Omental fat pad (tissue), 4 donors: ENCODE measurements around the gene APOLD1. TPM values are rescaled to one million over a fixed set of nuclear protein-coding genes. Genes with fewer than 3 reads are reported as not detected.

Experiments
- ATAC-seq: fragments of 150-250 bp; one replicate; pipeline ENCODE4 v1.9.1; 2016; ENCODE audit warnings: mild to moderate bottlenecking, moderate library complexity; ENCODE audit not compliant: low FRiP score
- DNase-seq: peaks from one replicate; pipeline ENCODE4 v3.0.0-alpha.2; 2019; ENCODE audit warnings: low spot score
- total RNA-seq, 4 donors: library from RNA; depleted of rRNA; stranded (reverse); fragments of >200 nt; gene quantifications; one replicate each; pipeline ENCODE4 v1.1.0, GENCODE V29; 2016
- TF ChIP-seq, protein P1 (sequence below), 3 donors: fragments of 450-650 bp; IDR thresholded peaks; one replicate each; pipeline ENCODE4 v1.5.1; 2016 to 2017; ENCODE audit warnings: antibody characterized with exemption in 3 of 3, mild to moderate bottlenecking in 3 of 3, moderate library complexity in 2 of 3

Gene APOLD1
- total RNA-seq, 4 donors from 2014 or later: 96.4 to 336 (median 119) TPM

- TF ChIP-seq, protein P1, sequence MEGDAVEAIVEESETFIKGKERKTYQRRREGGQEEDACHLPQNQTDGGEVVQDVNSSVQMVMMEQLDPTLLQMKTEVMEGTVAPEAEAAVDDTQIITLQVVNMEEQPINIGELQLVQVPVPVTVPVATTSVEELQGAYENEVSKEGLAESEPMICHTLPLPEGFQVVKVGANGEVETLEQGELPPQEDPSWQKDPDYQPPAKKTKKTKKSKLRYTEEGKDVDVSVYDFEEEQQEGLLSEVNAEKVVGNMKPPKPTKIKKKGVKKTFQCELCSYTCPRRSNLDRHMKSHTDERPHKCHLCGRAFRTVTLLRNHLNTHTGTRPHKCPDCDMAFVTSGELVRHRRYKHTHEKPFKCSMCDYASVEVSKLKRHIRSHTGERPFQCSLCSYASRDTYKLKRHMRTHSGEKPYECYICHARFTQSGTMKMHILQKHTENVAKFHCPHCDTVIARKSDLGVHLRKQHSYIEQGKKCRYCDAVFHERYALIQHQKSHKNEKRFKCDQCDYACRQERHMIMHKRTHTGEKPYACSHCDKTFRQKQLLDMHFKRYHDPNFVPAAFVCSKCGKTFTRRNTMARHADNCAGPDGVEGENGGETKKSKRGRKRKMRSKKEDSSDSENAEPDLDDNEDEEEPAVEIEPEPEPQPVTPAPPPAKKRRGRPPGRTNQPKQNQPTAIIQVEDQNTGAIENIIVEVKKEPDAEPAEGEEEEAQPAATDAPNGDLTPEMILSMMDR (IDR thresholded peaks at IDR 0.05): no peak
- ATAC-seq (peak; percentile 10), DNase-seq (no peak)
These were observed 869 bp downstream of the APOLD1 start for GRCh38 chr12:12786351-12786705.

DNA sequence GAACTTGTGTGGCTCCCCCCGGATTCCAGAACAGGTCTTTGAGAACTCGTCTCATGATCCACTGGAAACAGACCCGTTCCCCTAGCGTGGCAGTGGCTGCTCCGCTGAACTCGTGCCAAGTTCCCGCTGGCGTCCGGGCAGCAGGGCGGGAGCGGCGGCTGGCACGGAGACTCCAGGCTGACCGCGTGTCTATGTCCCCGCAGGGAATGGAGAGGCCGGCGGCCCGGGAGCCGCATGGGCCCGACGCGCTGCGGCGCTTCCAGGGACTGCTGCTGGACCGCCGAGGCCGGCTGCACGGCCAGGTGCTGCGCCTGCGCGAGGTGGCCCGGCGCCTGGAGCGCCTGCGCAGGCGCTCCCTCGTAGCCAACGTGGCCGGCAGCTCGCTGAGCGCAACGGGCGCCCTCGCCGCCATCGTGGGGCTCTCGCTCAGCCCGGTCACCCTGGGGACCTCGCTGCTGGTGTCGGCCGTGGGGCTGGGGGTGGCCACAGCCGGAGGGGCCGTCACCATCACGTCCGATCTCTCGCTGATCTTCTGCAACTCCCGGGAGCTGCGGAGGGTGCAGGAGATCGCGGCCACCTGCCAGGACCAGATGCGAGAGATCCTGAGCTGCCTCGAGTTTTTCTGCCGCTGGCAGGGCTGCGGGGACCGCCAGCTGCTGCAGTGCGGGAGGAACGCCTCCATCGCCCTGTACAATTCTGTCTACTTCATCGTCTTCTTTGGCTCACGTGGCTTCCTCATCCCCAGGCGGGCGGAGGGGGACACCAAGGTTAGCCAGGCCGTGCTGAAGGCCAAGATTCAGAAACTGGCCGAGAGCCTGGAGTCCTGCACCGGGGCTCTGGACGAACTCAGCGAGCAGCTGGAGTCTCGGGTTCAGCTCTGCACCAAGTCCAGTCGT, 1.5 kb downstream of the APOLD1 start:
- TF ChIP-seq, protein P1 (IDR thresholded peaks at IDR 0.05): no peak
- DNase-seq (no peak), ATAC-seq (peak; percentile 94)

DNA sequence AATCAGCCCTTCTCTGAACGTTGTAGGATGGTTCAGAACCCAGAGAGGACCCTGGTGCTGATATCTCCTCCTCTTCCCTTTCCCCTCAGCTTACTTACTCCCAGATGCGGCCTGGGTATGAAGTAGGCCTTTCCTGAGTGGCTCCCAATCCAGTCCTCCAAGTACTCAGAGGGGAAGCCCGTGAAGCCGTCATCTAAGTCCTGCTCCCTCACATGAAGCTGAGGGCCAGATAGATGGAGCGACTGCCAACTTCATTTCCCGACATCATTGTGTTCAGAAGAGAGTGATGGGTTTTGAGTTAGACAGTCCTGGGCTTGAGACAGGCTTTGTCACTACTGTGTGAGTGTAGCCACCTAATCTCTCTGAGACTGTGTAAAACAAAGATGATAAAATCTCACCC, 2.7 kb downstream of the APOLD1 start:
- TF ChIP-seq, protein P1 (IDR thresholded peaks at IDR 0.05): no peak
- ATAC-seq: no peak
- no peak for DNase-seq

GRCh38 chr12:12788675-12789368, 3.4 kb downstream of the APOLD1 start:
- TF ChIP-seq, protein P1 (IDR thresholded peaks at IDR 0.05): no peak
- ATAC-seq (peak; percentile 23), DNase-seq (no peak)

- TF ChIP-seq, protein P1 (IDR thresholded peaks at IDR 0.05): no peak
- DNase-seq (no peak), ATAC-seq (no peak)
These were observed 5.5 kb downstream of the APOLD1 start for GRCh38 chr12:12790956-12791355.

GRCh38 chr12:12791756-12792369, 6.4 kb downstream of the APOLD1 start:
- no peak for ATAC-seq
- TF ChIP-seq, protein P1 (IDR thresholded peaks at IDR 0.05): no peak
- DNase-seq: no peak
